B cell (primary cell): ENCODE data around the gene SLC35F3. TPM values are rescaled to one million over a fixed set of nuclear protein-coding genes. Genes with fewer than 3 reads are reported as not detected.

ENCODE experiments used
- ATAC-seq: fragments of 200-7000 bp; cut with Tn5 transposase; one replicate; pipeline ENCODE4 v1.10.0; 2021; ENCODE audit warnings: low read depth, mild to moderate bottlenecking, moderate number of reproducible peaks, moderate library complexity
- CTCF ChIA-PET: fragments of 350-600 bp; sonication (Branson Sonifier 250); formaldehyde crosslinking; loops from one replicate; lab custom pipeline; 2021; ENCODE audit warnings: antibody characterized with exemption, inconsistent platforms; lab: Charles Lee
- POLR2A ChIA-PET: fragments of 350-600 bp; sonication (Branson Sonifier 250); formaldehyde crosslinking; loops from one replicate; lab custom pipeline; 2021; ENCODE audit warnings: antibody characterized with exemption; lab: Charles Lee
- DNase-seq: peaks from one replicate; pipeline ENCODE4 v3.0.0; 2013
- H2AFZ ChIP-seq: 2 replicates; pipeline ENCODE4 v1.6.1; 2012; ENCODE audit warnings: mild to moderate bottlenecking, low read depth, low read length; ENCODE audit not compliant: insufficient read depth, poor library complexity, severe bottlenecking
- H3K27ac ChIP-seq, 2 donors: 1 replicate in 1 of 2; 2 replicates in 1 of 2; pipeline ENCODE4 v1.5.1; 2012 to 2013; ENCODE audit warnings: low read length in 2 of 2, mild to moderate bottlenecking in 2 of 2, moderate library complexity in 1 of 2
- H3K27me3 ChIP-seq, 4 experiments: fragments of 200-600 bp in 1 of 4; sonication (generic) in 1 of 4; replicated peaks in 1 of 4; 1 replicate in 2 of 4; 2 replicates in 2 of 4; pipeline versions ENCODE4 v1.6.1 to v1.7.0; 2013 to 2016; ENCODE audit warnings: low read length in 3 of 4, mild to moderate bottlenecking in 2 of 4, mixed read lengths in 1 of 4, moderate library complexity in 1 of 4; ENCODE audit not compliant: insufficient read depth in 4 of 4, control insufficient read depth in 3 of 4; ENCODE audit errors: control extremely low read depth in 1 of 4
- H3K36me3 ChIP-seq, 2 experiments: replicated peaks in 1 of 2; 1 replicate in 1 of 2; 2 replicates in 1 of 2; pipeline versions ENCODE4 v1.6.1 to v1.7.1; 2013; ENCODE audit warnings: low read length in 1 of 2; ENCODE audit not compliant: insufficient read depth in 2 of 2, control insufficient read depth in 1 of 2; ENCODE audit errors: control extremely low read depth in 1 of 2, extremely low read depth in 1 of 2
- H3K4me1 ChIP-seq, 2 donors: fragments of 200-600 bp in 1 of 2; sonication (generic) in 1 of 2; 1 replicate in 1 of 2; 2 replicates in 1 of 2; pipeline versions ENCODE4 v1.5.1 to v1.6.1; 2013 to 2017; ENCODE audit warnings: low read length in 2 of 2; ENCODE audit not compliant: control insufficient read depth in 2 of 2, insufficient read depth in 2 of 2
- H3K4me2 ChIP-seq: replicated peaks from 2 replicates; pipeline ENCODE3; 2012; ENCODE audit warnings: mild to moderate bottlenecking, low read depth, low read length; ENCODE audit not compliant: poor library complexity, severe bottlenecking
- H3K4me3 ChIP-seq, 5 experiments: fragments of 200-600 bp in 1 of 5; sonication (generic) in 1 of 5; 1 replicate in 3 of 5; 2 replicates in 2 of 5; pipeline versions ENCODE4 v1.5.1 to v1.7.0; 2011 to 2016; ENCODE audit warnings: low read length in 4 of 5, mild to moderate bottlenecking in 4 of 5, low read depth in 2 of 5, control low read depth in 1 of 5, moderate library complexity in 1 of 5; ENCODE audit not compliant: insufficient read depth in 1 of 5; ENCODE audit errors: control extremely low read depth in 1 of 5, extremely low read depth in 1 of 5
- H3K79me2 ChIP-seq: fragments of 200-600 bp; sonication (generic); one replicate; pipeline ENCODE4 v1.6.0; 2016; ENCODE audit warnings: low read length; ENCODE audit not compliant: control insufficient read depth, insufficient read depth
- H3K9ac ChIP-seq: fragments of 200-600 bp; sonication (generic); 2 replicates; pipeline ENCODE4 v1.6.1; 2017; ENCODE audit warnings: mild to moderate bottlenecking, low read length, moderate library complexity
- H3K9me3 ChIP-seq, 3 donors: one replicate each; pipeline versions ENCODE4 v1.6.1 to v1.7.1; 2013; ENCODE audit warnings: low read length in 2 of 3; ENCODE audit not compliant: control insufficient read depth in 2 of 3, insufficient read depth in 1 of 3; ENCODE audit errors: control extremely low read depth in 1 of 3
- H4K20me1 ChIP-seq: 2 replicates; pipeline ENCODE4 v1.6.0; 2012; ENCODE audit warnings: mild to moderate bottlenecking, low read length; ENCODE audit not compliant: insufficient read depth, control insufficient read depth, poor library complexity, severe bottlenecking
- H3K27ac Mint-ChIP-seq: one replicate; pipeline ENCODE4 v1.8.0; 2021; ENCODE audit warnings: mixed read lengths
- H3K27me3 Mint-ChIP-seq: one replicate; pipeline ENCODE4 v1.8.0; 2021; ENCODE audit warnings: mixed read lengths
- H3K4me1 Mint-ChIP-seq: one replicate; pipeline ENCODE4 v1.8.0; 2021; ENCODE audit warnings: mixed read lengths
- H3K4me3 Mint-ChIP-seq: one replicate; pipeline ENCODE4 v1.8.0; 2021; ENCODE audit warnings: mixed read lengths
- H3K9me3 Mint-ChIP-seq: one replicate; pipeline ENCODE4 v1.8.0; 2022; ENCODE audit warnings: mixed read lengths; ENCODE audit not compliant: insufficient read depth
- CTCF ChIP-seq: fragments of 200-600 bp; IDR thresholded peaks from one replicate; pipeline ENCODE4 v1.8.0; 2022; ENCODE audit warnings: antibody characterized with exemption, mild to moderate bottlenecking
- EZH2 ChIP-seq: IDR thresholded peaks from 2 replicates; pipeline ENCODE4 v1.6.1; 2012; ENCODE audit warnings: borderline replicate concordance, low read depth, mild to moderate bottlenecking, moderate library complexity, low read length; ENCODE audit not compliant: insufficient read depth, poor library complexity, severe bottlenecking
- WGBS: methylation state at CpG from one replicate; pipeline ENCODE4 v1.1.5; 2013; ENCODE audit warnings: missing lambda C conversion rate; ENCODE audit not compliant: insufficient coverage; 5-methylcytosine and 5-hydroxymethylcytosine counted together
- intact Hi-C: fragments of 100-400 bp; cut with micrococcal nuclease; formaldehyde crosslinking; loops from one replicate; pipeline ENCODE4 v1.10.0; 2022
- polyA plus RNA-seq: library from polyadenylated mRNA; depleted of rRNA; stranded (reverse); fragments of >200 nt; gene quantifications from 2 replicates; pipeline ENCODE4 v1.2.3, GENCODE V29; 2012
- total RNA-seq, 2 donors: library from RNA; stranded (reverse); fragments of 120-200 nt in 1 of 2; gene quantifications; 1 replicate in 1 of 2; 2 replicates in 1 of 2; pipeline versions ENCODE4 v1.2.3 to v1.2.4, GENCODE V29; 2013 to 2022

Gene SLC35F3
- total and polyA plus RNA-seq, 2 donors (not counting 1 experiment from before 2014, with no cell fraction given), result not detected

GRCh38 chr1:234320069-234320468, 415.6 kb downstream of the SLC35F3 start:
- Histone ChIP-seq H4K20me1 (no peaks in the 10 kb centered on the region), H3K36me3 (no peaks in the 10 kb centered on the region), H3K79me2 (no peaks in the 10 kb centered on the region), H3K4me2 (no peak overlapping the region), H2AFZ (no peak overlapping the region), H3K27ac (no peak overlapping the region), H3K27me3 (peaks cover 0 to 27% (median 4%) of the 10 kb centered on the region in 4 experiments), H3K9me3 (no peaks in the 10 kb centered on the region), H3K4me1 (peaks cover 0 to 16% of the 10 kb centered on the region in 2 donors), H3K9ac (no peak overlapping the region), H3K4me3 (no peak overlapping the region)
- Mint-ChIP-seq H3K27ac (no peak overlapping the region), H3K4me3 (no peak overlapping the region), H3K4me1 (peaks cover 16% of the 10 kb centered on the region), H3K9me3 (no peaks in the 10 kb centered on the region), H3K27me3 (peaks cover 51% of the 10 kb centered on the region)
- no peak for TF ChIP-seq EZH2
- no peak for TF ChIP-seq CTCF
- intact Hi-C loops, result no loop called here
- ChIA-PET POLR2A (no interaction called here), CTCF (no interaction called here)
- 97% methylated on average over 3 of the region's 5 CpGs for WGBS
- ATAC-seq, result no peak
- no peak for DNase-seq

- peaks cover 0 to 11% of the 10 kb centered on the region in 2 donors for H3K4me1 ChIP-seq
- H3K4me2 ChIP-seq, result no peak overlapping the region
- Mint-ChIP-seq H3K27ac (no peak overlapping the region), H3K4me1 (peaks cover 12% of the 10 kb centered on the region), H3K27me3 (peaks cover 51% of the 10 kb centered on the region), H3K9me3 (no peaks in the 10 kb centered on the region), H3K4me3 (no peak overlapping the region)
- ATAC-seq, result no peak
- POLR2A ChIA-PET, result no interaction called here
- no peak for DNase-seq
- WGBS, result 77% methylated on average over 8 of the region's 8 CpGs
- TF ChIP-seq CTCF (no peak), EZH2 (no peak)
- H3K9ac ChIP-seq, result no peak overlapping the region
- peaks cover 0 to 32% (median 4%) of the 10 kb centered on the region in 4 experiments for H3K27me3 ChIP-seq
- no peaks in the 10 kb centered on the region for H3K79me2 ChIP-seq
- no peaks in the 10 kb centered on the region for H4K20me1 ChIP-seq
- H3K27ac ChIP-seq, result no peak overlapping the region
- no peak overlapping the region for H2AFZ ChIP-seq
- no peaks in the 10 kb centered on the region for H3K9me3 ChIP-seq
- no peaks in the 10 kb centered on the region for H3K36me3 ChIP-seq
- H3K4me3 ChIP-seq, result no peak overlapping the region
- intact Hi-C loops, result no loop called here
- CTCF ChIA-PET, result interaction anchor here (0.6 kb wide), 1 partner anchor 13 kb away, joined by 3 read pairs; no protein-coding TSS in a partner anchor
These were observed 416.1 kb downstream of the SLC35F3 start for GRCh38 chr1:234320549-234320948.
